Fibroblast of skin of scalp (primary cell): Measurements from ENCODE around the gene HDAC1.
A peak's percentile ranks its signal among the peaks of the same experiment; 100 is the strongest.

Experiments
- DNase-seq: peaks from one replicate; pipeline ENCODE4 v3.0.0-alpha.2; 2013

HDAC1 gene

DNA sequence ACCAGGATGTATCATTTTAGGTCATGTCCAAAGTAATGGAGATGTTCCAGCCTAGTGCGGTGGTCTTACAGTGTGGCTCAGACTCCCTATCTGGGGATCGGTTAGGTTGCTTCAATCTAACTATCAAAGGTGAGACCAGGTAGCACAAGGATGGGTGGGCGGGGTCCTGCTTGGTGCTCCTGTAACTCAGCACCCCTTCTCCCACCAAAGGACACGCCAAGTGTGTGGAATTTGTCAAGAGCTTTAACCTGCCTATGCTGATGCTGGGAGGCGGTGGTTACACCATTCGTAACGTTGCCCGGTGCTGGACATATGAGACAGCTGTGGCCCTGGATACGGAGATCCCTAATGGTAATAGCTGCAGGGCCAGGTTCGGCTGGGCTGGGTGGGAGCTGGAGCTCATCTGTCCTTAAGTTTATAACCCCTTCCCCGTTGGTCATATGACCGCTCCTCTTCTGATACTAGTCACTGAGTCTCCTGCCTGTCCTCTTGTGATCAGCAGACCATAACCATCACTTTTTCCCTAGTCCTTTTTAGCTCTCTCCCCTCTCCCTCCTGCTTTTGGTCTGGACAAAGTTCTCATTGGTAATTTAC lies 38.8 kb downstream of the HDAC1 start:
- DNase-seq: no peak

DNA sequence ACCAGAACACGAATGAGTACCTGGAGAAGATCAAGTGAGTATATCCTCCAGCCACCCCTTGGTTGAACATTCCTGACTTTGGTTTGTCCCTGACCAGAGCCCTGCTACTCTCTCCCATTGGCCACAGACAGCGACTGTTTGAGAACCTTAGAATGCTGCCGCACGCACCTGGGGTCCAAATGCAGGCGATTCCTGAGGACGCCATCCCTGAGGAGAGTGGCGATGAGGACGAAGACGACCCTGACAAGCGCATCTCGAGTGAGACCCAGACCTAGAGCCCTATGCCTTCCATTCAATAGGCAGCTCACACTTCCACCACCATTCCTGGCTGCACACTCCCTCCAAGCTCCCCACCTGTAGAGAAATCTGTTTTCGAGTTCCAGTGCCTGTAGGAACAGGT lies 39.7 kb downstream of the HDAC1 start:
- no peak for DNase-seq

DNA sequence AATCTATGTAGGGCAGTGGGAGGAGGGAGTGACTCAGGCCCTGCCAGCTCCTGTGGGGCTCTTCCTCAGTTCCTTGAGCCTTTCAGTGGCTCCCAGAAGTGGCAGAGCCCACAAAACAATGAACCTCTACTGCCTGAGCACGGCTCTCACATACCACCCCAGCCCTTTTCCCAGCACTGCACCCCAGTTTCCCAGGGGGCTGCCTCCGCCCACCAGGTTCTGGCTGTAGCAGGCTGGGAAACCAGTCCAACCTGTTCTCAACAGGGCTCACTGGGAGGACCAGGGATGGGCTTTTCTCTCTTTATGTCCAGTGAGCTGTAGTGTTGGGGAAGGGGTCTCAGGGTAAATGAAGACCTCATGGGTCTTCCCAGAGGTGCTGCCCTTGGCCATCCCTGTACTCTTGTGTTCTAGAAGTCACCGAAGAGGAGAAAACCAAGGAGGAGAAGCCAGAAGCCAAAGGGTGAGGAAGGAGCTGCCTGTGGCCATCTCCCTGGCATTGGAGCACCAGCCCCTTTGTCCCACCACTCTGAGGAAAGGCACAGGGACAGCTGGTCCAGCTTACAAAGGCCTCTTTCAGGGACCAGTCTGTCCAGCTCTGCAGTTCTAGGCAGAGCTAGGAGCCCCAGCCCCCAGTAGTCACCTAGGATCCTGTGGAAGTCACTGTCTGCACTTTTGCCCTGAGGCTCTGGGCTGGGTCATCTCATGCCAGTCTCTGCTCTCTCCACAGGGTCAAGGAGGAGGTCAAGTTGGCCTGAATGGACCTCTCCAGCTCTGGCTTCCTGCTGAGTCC lies 40.6 kb downstream of the HDAC1 start:
- no peak for DNase-seq

DNA sequence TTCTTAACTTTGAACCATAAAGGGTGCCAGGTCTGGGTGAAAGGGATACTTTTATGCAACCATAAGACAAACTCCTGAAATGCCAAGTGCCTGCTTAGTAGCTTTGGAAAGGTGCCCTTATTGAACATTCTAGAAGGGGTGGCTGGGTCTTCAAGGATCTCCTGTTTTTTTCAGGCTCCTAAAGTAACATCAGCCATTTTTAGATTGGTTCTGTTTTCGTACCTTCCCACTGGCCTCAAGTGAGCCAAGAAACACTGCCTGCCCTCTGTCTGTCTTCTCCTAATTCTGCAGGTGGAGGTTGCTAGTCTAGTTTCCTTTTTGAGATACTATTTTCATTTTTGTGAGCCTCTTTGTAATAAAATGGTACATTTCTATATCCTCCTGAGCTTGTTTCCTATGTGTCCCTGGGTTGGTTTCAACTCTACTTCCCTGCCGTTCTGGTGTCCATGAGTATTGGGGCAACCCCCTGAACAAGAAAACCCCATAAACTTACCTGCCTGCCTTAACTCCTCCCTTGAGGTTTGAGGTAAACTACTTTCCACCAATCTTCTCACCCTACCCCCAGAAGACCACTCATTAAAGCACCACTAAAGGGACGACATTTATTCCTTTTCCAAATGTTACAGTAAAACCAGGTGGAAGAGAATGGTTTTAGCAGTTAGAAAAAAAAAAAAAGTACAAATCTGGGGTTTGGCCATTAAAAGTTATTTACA lies 41.5 kb downstream of the HDAC1 start:
- no peak for DNase-seq

DNA sequence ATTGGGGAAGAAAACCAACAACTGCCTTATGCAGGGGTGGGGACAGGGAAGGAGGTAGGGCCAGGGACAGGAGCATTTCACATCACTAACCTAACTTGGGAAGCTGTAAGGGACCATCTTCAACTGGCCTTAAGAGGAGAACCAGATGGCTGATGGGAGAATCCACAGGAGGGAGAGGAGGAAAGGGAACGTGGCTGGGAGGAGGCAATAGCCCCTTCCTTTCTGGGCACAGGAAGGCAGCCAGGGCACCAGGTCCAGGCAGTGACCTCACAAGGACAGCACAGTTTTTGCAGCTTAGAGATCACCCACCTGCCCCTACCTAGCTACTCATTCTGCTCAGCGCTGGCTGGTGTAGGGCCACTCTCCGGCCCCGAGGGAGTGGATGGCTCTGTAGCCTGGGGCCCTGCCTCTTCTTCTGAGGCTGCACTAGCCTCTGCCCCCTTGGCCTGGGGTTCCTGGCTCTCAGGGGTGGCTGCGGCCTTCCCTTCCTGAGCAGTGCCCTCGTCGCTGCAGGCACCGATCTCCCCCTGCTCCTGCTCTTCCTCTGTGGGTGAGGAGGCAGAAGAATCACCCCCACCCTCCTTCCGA lies 42.5 kb downstream of the HDAC1 start:
- DNase-seq: no peak

DNA sequence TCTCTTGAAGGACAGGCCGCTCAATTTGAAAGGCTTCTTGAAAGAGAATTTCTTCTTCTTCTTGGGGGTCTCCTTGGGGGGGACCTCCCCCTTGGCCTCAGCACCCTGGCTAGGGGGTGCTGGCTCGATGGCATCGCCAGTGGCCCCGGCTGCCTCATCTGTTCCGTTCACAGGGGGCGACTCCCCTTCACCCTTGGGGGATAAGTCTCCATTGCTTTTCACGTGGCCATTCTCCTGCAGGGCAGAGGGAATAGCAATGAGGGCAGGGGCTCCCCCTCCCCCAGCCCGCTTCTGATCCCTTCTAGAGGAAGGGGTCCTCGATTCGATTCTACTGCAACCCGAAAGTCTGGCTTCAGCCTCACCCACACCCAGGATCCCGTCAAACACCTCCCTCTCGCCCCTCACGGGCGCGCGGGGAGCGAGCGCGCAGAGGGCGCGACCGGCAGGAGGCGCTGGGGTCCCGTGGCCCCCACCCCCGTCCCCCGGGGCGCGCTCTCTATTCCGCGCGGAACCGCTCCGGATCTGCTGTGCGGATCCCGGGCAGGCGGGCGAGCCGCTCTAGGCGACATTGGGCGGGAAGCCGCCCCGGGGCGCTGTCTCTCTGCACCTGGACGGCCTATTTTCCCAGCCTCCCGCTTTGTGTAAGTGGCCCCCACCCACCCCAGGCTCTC lies 43.1 kb downstream of the HDAC1 start:
- DNase-seq: peak; percentile 58

DNA sequence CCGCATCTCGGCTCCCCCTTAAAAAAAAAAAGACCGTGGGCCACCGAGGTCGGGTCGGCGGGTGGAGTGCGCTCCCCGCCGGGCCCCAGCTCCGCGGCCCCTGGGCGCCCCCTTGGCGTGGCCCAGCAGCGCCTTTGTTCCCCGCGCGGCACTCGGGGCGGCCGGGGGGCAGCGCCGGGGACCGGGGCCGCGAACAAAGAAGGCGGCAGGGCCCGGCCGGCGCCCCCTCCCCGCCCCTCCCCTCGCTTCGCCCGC lies 43.6 kb downstream of the HDAC1 start:
- no peak for DNase-seq

DNA sequence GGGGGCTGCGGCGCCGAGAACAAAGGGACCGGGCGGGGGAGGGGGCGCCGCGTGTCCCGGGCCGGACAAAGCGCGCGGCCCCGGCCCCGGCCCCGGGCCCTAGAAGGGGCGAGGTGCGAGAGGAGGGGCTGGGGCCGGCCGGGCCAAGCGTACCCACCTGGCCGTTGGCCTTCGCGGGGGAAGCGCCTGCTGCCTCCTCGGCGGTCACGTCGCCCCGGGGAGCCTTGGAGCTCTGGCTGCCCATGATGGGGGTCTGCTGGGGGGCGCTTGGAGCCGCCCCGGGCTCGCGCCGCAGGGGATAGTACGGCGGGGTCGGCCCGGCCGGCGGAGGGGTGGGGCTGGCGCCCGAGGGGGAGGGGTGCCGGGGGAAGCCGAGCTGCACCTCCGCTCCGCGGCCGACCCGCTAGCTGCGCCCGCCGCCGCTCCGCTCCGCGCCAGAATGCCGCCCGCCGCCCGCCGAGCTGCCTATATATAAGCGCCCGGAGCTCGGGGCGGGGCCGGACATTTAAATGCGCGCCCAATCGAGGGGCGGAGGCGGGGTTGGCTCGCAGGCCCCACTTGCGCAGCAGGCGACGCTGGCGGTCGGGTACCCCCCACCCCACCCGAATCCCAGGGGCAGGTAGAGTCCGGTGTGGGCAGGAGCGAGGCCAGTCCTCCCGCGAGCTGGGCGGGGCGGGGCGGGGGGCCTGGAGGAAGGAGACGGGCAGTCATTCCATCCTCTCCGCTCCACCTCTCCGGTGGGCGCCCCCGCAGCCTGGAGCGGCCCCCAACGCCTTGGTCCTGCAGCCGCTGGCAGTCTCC lies 44.1 kb downstream of the HDAC1 start, which contains the start of gene MARCKSL1:
MARCKSL1 (minus strand) TSS at position 444 of the 801 bp plus-strand sequence; CDS start at position 244, 200 bp downstream.
- peak; percentile 78 for DNase-seq

DNA sequence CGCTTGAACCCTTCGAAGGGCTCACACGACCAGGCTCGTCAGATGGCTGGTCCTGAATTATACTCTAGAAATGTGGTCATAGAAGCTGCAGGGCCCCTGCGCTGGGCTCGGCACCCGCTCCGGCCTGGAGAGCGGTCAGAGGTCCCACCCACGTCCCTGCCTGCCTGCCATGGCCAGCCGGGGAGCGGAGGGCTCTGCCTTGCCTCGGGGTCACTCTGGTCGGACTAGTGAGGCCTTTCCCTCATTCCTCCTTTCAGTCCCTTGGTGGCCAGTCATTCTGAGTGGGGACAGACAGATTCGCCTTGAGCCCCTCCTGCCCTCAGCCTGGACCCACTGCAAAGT lies 44.7 kb downstream of the HDAC1 start:
- no peak for DNase-seq

DNA sequence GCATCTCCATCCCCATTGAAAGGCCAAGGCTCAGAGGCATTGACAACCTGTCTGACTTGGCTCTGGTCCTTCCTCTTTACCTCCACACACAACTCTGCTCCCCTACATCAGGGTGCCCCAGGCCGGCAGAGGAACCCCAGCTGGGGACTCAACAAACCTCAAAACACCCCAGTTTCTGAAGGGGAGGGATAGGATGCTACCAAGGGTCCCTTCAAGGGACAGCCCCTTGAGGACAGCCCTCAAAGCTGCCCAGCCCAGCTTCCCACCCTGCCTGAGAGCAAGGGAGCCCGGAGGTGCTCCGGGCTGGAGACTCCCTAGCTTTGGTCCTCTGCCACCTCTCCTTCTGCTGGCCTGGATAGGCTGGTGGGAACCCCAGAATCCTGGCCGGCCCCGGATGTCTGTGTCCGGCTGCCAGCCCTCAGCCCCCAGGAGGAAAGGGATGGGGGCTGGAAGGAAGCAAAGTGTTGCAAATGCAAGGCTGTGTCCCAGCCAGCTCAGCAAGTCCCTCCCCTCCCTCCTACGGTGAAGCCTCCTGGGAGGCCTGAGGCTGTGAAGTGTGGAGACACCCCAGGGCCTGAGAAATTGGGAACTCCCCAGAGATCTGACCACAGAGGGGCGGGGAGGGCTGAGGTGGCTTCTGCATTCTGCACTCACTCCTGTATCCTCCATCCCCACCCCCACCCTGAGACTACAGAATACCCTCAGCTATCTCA lies 45.2 kb downstream of the HDAC1 start:
- DNase-seq: peak; percentile 39

DNA sequence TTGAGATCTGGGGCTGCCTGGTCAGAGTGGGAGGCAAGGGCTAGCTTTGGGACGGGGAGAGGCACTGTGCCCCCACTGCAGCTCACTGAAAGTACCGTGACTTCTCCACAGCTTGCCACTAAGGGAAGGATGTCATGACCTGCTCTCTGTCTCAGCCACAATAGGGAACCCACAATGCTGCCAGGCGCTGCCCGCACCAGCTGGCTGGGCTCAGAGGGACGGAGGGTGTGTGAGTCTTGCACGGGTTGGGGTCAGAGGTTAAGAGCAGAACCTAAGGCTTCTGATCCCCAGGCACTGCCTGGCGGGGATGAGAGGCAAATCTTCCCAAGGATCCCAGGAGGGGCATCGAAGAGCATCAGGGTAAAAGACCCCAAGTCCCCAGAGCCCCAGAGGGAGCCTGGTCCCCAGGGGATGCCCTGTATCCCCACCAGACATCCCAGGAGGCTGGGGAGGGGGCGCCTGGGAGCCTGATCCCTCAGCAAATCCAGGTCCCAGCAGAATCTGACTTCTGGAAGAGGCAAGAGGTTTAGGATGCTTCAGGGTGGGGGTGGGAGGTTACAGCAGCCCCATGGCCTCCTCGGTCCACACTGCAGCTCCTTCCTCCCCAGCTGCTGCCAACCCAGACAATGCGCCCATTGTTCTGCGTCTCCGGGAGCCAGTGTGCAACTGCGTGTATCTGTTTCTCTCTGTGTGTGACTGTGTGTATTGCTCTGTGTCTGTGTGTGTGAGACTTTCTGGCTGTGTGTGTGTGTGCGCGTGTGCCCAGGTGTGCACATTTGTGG lies 46.2 kb downstream of the HDAC1 start:
- DNase-seq: no peak

DNA sequence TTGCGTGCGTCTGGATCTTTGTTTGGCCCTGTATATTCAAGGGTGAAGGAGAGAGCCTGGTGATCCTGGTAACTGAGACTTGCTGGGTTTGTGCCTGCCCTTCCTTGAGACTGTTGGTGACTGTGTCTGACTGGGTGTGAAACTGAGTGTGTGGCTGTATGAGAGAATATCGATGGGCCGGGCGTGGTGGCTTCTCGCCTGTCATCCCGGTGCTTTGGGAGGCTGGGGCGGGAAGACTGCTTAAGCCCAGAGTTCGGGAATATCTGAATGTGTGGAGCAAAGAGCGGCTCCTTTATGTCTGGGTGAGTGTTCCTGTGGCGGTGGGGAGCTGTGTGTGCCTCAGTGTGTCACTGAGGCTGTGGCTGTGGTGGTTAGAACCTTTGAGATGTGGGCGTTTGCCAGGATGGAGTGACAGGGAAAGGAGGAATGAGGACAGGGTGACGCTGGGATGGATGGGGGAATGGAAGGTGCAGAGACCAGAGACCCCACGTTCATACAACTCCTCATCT lies 46.8 kb downstream of the HDAC1 start:
- DNase-seq: no peak

DNA sequence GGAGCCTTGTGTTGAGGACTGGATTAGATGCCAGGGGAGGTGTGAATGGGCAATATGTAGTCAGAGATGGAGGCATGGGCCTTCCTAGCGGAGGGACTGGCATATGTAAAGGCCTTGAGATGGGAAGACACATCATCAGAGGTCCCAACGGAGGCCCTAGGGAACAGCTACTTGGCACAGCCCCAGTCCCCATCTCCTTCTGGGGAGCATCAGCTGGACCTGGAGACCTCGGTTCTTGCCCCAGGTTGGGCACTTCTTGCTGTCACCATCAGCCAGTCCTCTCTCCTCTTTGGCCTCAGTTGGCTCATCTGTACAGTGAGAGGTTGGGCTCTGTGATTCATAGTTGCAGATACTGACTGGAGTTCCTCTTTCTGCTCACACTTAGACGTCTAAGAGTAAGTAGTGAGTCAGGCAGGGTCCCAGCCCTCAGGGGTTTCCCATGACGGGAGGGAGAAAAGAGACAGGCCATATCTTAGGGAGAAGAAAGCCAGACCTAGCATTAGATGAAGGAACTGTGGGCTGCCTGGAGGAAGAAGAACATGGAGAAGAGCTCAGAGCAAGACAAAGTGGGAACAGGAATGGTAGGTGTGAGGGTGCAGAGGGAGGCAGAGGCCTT lies 47.6 kb downstream of the HDAC1 start:
- DNase-seq: peak; percentile 33

DNA sequence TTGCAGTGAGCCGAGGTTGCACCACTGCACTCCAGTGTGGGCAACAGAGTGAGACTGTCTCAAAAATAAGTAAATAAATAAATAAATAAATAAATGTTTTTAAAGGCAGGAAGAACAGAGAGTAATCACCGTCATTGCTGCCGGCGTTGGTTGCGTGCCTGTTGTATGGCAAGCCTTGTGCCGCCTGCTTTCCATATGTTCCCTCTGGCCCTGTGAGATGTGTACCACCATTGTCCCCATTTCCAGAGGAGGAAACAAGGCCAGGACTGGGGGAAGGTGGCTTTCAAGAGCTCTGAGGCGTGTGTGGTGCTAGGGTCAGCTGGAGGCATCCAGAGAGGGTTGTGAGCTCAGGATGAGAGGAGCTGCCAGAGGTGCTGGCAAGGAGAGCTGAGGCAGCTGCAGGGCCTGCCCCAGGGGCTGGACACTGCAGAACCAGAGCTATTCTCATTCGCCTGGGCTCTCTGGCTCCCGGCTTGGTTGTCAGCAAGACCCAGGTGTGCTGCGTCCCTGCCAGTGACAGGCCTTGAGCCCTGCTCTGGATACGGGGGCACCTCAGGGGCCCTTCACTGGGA lies 49.4 kb downstream of the HDAC1 start:
- no peak for DNase-seq

DNA sequence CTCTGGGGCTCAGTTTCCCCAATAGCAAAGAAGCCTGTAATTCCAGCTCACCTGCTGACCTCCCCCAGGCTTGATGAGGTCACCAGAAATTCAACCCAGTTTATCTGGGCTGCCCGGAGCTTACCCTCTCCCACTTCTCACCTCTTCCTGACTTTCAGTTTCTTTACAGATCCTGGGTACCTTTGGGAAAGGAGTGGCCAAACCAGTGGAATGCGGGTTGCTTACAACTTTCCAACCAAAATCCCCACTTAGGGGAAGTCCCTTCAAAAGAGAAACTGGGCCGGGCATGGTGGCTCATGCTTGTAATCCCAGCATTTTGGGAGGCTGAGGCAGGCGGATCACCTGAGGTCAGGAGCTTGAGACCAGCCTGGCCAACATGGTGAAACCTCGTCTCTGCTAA lies 50.1 kb downstream of the HDAC1 start:
- no peak for DNase-seq

DNA sequence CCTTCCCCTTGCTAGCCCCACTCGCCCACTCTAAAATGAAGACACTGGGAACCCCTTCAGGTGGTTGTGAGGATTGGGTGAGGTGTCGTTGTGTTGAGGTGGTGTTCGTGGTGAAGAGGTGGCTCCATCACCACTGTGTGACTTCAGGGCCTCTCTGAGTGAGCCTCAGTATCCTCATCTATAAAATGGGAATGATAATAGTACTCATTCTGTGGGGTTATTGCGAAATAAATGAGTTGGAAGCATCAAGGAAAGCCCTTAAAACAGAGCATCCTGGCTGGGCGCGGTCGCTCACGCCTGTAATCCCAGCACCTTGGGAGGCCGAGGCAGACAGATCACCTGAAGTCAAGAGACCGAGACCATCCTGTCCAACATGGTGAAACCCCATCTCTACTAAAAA lies 50.8 kb downstream of the HDAC1 start:
- DNase-seq: no peak

DNA sequence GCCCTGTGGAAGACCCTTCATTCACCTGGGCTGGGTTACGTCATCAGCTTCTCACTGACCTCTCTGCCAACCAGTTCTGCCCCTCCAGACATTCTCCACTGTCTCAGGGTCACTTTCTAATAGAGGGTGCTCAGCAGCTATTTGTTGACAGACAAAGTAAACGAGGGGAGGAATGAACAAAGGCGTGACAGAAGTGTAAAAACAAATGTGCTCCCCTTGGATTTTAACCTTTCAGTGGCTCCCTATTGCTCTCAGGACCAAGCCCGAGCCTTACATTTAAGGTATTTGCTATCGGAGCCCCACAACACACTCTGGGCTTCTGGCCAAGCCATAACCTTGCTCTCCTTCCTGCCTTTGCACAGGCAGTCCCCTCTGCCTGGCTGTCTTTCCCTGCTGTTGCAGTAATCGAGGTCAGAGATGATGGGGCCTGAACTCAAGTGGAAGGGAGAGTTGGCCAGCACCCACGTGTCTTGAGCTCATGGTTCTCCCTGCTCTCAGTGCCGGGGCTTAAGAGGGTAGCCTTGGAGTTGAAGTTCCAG lies 53.5 kb downstream of the HDAC1 start:
- no peak for DNase-seq

DNA sequence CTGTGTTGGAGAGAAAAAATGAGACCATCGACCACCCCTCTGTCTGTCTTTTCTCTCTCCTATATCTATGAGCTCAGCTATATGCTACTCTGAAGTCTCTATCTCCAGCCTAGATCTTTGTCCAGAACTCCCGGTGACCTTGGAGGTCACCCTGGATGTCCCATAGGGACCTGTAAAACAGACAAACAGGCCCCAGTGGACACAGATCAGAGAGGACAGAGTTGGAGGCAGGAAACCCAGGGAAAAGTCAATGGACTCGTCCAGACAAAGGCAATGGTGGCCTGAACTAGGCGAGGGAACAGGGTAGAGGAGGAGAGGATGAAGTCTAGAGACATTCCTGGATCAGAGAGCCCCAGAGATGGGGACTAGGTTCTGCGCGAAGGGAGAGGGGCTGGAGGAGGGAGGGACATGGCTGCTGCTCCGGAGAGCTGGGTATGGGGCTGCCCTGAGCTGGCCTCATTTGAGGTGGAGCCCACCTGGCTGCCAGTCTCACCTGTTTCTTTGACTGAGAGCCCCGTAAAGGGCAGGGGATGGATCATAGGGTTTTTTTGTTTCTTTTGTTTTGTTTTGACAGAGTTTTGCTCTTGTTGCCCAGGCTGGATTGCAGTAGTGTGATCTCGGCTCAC lies 54.8 kb downstream of the HDAC1 start:
- no peak for DNase-seq

DNA sequence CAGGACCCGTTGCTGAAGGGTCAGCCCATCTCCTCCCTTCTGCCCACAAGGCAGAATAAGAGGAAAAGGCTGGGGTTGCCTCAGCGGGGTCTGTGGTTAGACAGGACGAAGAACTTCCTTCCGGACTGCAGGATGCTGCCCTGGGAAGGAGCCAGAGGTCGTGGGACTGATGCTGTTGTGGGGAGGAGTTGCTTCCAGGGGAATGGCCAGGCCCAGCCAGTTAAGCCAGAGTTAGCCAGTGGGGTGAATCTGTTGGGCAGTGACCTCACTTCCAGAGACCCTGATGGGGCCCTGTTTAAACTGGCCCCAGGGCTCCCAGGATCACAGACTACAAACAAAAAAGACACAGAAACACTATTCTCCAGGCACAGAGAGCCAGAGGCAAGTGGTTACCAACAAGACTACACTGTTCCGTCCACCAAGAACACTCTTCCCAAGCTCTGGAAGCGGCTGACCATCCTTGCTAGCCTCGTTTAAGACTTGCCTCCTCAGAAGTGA lies 57.4 kb downstream of the HDAC1 start:
- DNase-seq: no peak
